ENCODE data around the gene WDHD1. TPM values are rescaled to one million over a fixed set of nuclear protein-coding genes. Genes with fewer than 3 reads are reported as not detected.
A peak's percentile ranks its signal among the peaks of the same experiment; 100 is the strongest.

The WDHD1 gene
- total and polyA plus RNA-seq, 8 donors, result 0.29 to 15.6 (median 1.2) TPM; not detected in 1

DNA sequence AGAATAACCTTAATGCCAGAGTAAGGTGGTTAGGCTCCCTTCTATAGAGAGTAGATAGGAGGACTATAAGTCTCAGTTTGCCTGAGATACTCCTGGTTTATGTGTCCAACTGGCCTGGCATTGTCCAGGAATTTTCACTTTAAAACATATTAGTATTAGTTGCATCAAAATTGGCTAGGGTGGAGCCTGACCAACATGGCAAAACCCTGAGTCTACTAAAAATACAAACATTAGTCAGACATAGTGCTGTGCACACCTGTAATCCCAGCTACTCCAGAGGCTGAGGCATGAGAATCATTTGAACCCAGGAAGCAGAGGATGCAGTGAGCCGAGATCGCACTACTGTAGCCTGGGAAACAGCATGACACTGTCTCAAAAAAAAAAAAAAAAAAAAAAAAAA lies 11.9 kb downstream of the WDHD1 start:
- Histone ChIP-seq H3K36me3 (peaks cover 0 to 2% (median 0%) of the 10 kb centered on the region in 4 donors), H3K4me3 (no peak overlapping the region), H3K4me1 (no peaks in the 10 kb centered on the region), H3K9me3 (no peaks in the 10 kb centered on the region), H3K27me3 (no peaks in the 10 kb centered on the region), H3K27ac (no peak overlapping the region)
- no peak for DNase-seq
- WGBS, 5 donors, result 82 to 100% (median 86%) methylated on average over 2 of the region's 2 CpGs
- intact Hi-C loops (cut with DNase I; ENCODE audit: low total_unique reads), result no loop called here
- no peak for TF ChIP-seq POLR2A (IDR thresholded peaks at IDR 0.05)
- TF ChIP-seq, protein P1, sequence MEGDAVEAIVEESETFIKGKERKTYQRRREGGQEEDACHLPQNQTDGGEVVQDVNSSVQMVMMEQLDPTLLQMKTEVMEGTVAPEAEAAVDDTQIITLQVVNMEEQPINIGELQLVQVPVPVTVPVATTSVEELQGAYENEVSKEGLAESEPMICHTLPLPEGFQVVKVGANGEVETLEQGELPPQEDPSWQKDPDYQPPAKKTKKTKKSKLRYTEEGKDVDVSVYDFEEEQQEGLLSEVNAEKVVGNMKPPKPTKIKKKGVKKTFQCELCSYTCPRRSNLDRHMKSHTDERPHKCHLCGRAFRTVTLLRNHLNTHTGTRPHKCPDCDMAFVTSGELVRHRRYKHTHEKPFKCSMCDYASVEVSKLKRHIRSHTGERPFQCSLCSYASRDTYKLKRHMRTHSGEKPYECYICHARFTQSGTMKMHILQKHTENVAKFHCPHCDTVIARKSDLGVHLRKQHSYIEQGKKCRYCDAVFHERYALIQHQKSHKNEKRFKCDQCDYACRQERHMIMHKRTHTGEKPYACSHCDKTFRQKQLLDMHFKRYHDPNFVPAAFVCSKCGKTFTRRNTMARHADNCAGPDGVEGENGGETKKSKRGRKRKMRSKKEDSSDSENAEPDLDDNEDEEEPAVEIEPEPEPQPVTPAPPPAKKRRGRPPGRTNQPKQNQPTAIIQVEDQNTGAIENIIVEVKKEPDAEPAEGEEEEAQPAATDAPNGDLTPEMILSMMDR (IDR thresholded peaks at IDR 0.05), result no peak
- TF ChIP-seq EP300 (IDR thresholded peaks at IDR 0.05), result no peak
- no peak for TF ChIP-seq POLR2AphosphoS5 (IDR thresholded peaks at IDR 0.05)

DNA sequence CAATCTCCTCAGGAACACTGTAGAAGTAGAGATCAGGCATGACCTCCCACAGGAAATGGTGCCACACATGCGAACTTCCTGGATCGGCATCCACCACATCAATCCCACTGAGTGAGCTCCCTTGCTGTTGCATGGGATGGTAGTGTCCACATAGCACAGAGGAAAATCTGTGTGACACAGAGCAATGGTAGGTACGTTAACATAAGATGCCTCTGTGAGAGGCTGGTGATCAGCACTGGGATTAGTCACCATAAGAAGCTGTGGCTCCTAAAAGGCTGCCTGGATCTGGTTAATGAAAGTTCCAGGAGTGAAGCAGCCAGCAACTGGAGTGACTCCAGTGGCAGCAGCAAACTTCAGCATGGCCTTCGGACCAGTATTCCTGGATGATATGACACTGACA lies 21.8 kb downstream of the WDHD1 start:
- H3K27me3 ChIP-seq, result no peaks in the 10 kb centered on the region
- TF ChIP-seq POLR2A (IDR thresholded peaks at IDR 0.05) (no peak), POLR2AphosphoS5 (IDR thresholded peaks at IDR 0.05) (no peak), EP300 (IDR thresholded peaks at IDR 0.05) (no peak)
- TF ChIP-seq, protein P1 (IDR thresholded peaks at IDR 0.05), result no peak
- H3K27ac ChIP-seq, result no peak overlapping the region
- no peak for DNase-seq
- WGBS, 5 donors, result 70 to 80% (median 77%) methylated on average over 4 of the region's 4 CpGs
- H3K4me3 ChIP-seq, result no peak overlapping the region
- H3K9me3 ChIP-seq, result no peaks in the 10 kb centered on the region
- no peaks in the 10 kb centered on the region for H3K4me1 ChIP-seq
- H3K36me3 ChIP-seq, result peaks cover 0 to 12% (median 11%) of the 10 kb centered on the region in 4 donors
- intact Hi-C loops (cut with DNase I; ENCODE audit: low total_unique reads), result no loop called here

DNA sequence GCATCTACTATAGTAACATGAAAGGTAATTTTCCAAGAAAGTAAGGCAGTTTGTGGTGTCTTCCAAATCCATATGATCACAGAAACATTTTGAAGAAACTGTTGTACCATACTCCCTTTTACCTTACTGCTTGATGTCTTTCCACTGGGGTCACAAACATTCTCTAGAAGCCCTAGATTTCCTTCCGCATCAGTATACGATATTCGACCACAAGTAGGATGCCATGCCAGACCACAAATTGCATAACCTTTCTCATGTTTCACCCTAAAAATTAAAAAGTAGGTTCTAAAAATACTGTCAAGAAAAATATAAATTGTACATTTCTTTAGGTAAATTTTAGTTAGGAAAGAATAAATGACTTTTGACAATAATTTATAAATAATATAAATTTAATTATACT lies 26.5 kb downstream of the WDHD1 start:
- 76 to 92% (median 80%) methylated on average over 3 of the region's 3 CpGs for WGBS, 5 donors
- Histone ChIP-seq H3K27ac (no peak overlapping the region), H3K4me3 (no peak overlapping the region), H3K4me1 (no peaks in the 10 kb centered on the region), H3K27me3 (no peaks in the 10 kb centered on the region), H3K36me3 (peaks cover 0 to 12% (median 6%) of the 10 kb centered on the region in 4 donors), H3K9me3 (no peaks in the 10 kb centered on the region)
- intact Hi-C loops (cut with DNase I; ENCODE audit: low total_unique reads), result no loop called here
- TF ChIP-seq POLR2A (IDR thresholded peaks at IDR 0.05), result no peak
- TF ChIP-seq, protein P1 (IDR thresholded peaks at IDR 0.05), result no peak
- no peak for TF ChIP-seq POLR2AphosphoS5 (IDR thresholded peaks at IDR 0.05)
- no peak for TF ChIP-seq EP300 (IDR thresholded peaks at IDR 0.05)
- no peak for DNase-seq

DNA sequence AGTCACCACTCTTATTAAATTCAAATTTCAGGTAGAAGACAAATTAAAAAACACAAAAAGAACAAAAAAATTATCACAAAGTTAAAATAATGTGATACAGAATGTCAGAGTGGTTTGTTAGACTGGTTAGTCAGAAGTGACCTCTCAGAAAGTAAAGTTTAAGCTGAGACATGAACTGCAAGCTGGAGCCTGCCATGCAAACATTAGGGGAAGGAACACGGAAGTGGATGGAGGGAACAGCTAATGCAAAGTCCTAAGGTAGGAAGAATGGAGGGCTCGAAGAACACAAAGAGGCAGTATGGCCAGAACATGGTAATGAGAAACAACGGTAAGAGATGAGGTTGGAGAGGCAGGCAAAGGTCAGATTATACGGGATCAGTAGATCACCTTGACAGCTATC lies 41.7 kb downstream of the WDHD1 start:
- no peaks in the 10 kb centered on the region for H3K4me1 ChIP-seq
- no peak for TF ChIP-seq POLR2AphosphoS5 (IDR thresholded peaks at IDR 0.05)
- no peak for TF ChIP-seq POLR2A (IDR thresholded peaks at IDR 0.05)
- TF ChIP-seq, protein P1 (IDR thresholded peaks at IDR 0.05), result no peak
- no peak for TF ChIP-seq EP300 (IDR thresholded peaks at IDR 0.05)
- peak in 1 of 2 donors; percentile 11 for DNase-seq
- 73 to 87% (median 78%) methylated on average over 4 of the region's 4 CpGs for WGBS, 5 donors
- no peak overlapping the region for H3K27ac ChIP-seq
- H3K27me3 ChIP-seq, result no peaks in the 10 kb centered on the region
- intact Hi-C loops (cut with DNase I; ENCODE audit: low total_unique reads), result no loop called here
- H3K9me3 ChIP-seq, result no peaks in the 10 kb centered on the region
- H3K4me3 ChIP-seq, result no peak overlapping the region
- H3K36me3 ChIP-seq, result peaks cover 0 to 10% (median 2%) of the 10 kb centered on the region in 4 donors
